ENCODE data around the gene SUSD4. TPM values are rescaled to one million over a fixed set of nuclear protein-coding genes. Genes with fewer than 3 reads are reported as not detected.

Gene SUSD4
- total RNA-seq, 1 donor, result 7.7 TPM

DNA sequence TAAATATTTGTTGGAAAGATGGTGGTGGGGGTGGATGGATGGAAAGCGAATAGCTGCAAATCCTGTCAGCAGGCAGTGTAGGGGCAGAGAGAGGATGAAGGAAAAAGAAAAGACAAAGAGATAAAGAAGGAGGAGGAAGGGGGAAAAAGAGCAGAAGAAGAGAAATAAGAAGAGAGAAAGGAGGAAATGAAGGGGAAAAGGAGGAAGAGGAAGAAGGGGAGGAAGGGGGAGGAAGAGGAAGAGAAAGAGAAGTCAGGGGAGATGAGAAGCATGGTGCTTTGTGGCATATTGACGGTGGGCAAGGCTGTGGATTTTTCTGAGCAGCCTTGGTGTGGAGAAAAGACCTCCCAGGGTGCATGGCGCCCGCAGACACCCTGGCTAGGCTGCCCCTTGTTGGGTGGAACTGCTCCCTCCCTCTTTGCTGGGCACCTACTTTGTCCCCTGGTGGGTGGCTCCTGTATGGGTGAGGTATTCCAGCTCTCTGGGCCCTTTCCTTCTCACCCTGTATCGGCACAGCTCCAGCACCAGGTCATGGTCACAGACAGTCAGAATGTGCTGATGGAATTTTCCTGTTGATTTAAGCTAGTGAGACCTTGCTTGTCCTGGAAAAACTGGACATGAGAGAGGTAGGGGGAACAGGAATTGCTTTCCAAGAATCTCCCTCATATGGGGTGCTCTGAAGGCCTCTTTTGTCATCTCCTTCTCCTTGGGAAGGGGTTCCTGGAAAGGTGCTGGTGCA is 175.2 kb downstream of the SUSD4 start:
- no peaks in the 10 kb centered on the region for H3K9me3 ChIP-seq (ENCODE audit: low read depth, low read length)
- peaks cover 21% of the 10 kb centered on the region for H3K4me1 ChIP-seq (ENCODE audit: insufficient read depth, low read length)
- no peaks in the 10 kb centered on the region for H3K27me3 ChIP-seq (ENCODE audit: insufficient read depth, low read length)
- H3K4me3 ChIP-seq (ENCODE audit: low read length), result no peak overlapping the region

- peaks cover 39% of the 10 kb centered on the region for H3K4me1 ChIP-seq (ENCODE audit: insufficient read depth, low read length)
- no peak overlapping the region for H3K4me3 ChIP-seq (ENCODE audit: low read length)
- H3K27me3 ChIP-seq (ENCODE audit: insufficient read depth, low read length), result no peaks in the 10 kb centered on the region
- no peaks in the 10 kb centered on the region for H3K9me3 ChIP-seq (ENCODE audit: low read depth, low read length)
Observed at GRCh38 chr1:223186800-223187199, 177.2 kb downstream of the SUSD4 start.

GRCh38 chr1:223183268-223183862 is 180.6 kb downstream of the SUSD4 start:
- Histone ChIP-seq H3K27me3 (ENCODE audit: insufficient read depth, low read length) (no peaks in the 10 kb centered on the region), H3K9me3 (ENCODE audit: low read depth, low read length) (no peaks in the 10 kb centered on the region), H3K4me1 (ENCODE audit: insufficient read depth, low read length) (peaks cover 54% of the 10 kb centered on the region), H3K4me3 (ENCODE audit: low read length) (no peak overlapping the region)

DNA sequence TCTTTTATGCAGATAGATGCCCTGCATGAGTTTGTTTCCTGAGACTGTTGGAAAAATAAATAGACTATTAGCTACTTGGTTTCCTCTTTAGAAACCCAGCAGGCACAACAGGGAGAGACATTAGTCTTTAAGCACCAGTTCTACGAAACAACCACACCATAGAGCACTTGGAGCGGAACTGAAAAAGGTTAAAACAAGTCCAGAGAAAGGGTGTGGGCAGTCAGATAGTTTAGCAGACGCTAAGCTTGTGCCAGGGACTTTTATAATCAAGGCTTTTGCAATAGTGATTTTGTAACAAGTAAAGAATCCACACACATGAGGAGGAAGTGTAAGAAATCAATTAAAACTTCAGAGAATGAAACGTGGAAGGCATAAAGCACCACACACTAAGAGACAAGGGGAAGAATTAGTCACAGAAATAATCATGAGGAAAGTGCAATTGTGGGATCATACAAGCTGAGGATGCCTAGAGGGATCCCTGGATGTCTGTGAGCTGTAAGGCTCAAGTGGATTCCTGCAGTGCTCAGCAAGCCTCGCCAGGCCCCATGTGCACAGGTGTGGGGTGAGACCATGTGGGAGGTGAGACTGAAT is 183.2 kb downstream of the SUSD4 start:
- Histone ChIP-seq H3K27me3 (ENCODE audit: insufficient read depth, low read length) (no peaks in the 10 kb centered on the region), H3K9me3 (ENCODE audit: low read depth, low read length) (no peaks in the 10 kb centered on the region), H3K4me3 (ENCODE audit: low read length) (no peak overlapping the region), H3K4me1 (ENCODE audit: insufficient read depth, low read length) (peaks cover 78% of the 10 kb centered on the region)

DNA sequence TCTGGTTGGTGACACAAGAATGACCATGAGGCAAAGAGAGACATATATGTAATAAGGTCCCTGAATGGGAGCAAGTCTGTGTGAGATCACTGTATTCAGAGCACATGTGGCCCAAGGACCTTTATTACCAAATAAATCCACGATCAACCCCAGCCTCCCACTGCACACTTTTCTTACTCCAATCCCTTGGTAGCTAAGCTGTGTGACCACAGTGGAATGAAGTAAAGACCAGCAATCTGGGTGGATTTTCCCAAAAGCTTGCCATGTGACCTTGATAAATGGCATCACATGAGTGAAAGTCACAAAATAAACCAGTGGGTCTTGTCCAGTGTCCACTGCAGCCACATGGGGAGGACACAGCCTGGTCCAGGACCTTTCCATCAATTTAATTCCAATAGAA is 184.2 kb downstream of the SUSD4 start:
- Histone ChIP-seq H3K27me3 (ENCODE audit: insufficient read depth, low read length) (no peaks in the 10 kb centered on the region), H3K4me3 (ENCODE audit: low read length) (no peak overlapping the region), H3K4me1 (ENCODE audit: insufficient read depth, low read length) (peaks cover 88% of the 10 kb centered on the region), H3K9me3 (ENCODE audit: low read depth, low read length) (no peaks in the 10 kb centered on the region)

DNA sequence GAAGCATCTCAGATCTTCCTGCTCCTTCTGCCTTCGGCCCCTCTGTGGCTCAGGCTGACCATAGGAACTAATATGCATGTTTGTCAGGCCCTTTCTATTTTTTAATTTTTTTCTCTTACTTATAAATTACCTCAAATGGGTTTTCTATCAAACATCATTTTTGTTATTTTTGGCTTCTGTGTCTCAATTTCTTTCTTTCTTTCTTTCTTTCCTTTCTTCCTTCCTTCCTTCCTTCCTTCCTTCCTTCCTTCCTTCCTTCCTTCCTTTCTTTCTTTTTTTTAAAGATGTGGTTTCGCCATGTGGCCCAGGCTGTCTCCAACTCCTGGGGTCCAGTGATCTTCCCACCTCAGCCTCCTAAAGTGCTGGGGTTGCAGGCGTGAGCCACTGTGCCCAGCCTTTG is 184.7 kb downstream of the SUSD4 start:
- Histone ChIP-seq H3K4me3 (ENCODE audit: low read length) (no peak overlapping the region), H3K4me1 (ENCODE audit: insufficient read depth, low read length) (peaks cover 93% of the 10 kb centered on the region), H3K9me3 (ENCODE audit: low read depth, low read length) (no peaks in the 10 kb centered on the region), H3K27me3 (ENCODE audit: insufficient read depth, low read length) (no peaks in the 10 kb centered on the region)

DNA sequence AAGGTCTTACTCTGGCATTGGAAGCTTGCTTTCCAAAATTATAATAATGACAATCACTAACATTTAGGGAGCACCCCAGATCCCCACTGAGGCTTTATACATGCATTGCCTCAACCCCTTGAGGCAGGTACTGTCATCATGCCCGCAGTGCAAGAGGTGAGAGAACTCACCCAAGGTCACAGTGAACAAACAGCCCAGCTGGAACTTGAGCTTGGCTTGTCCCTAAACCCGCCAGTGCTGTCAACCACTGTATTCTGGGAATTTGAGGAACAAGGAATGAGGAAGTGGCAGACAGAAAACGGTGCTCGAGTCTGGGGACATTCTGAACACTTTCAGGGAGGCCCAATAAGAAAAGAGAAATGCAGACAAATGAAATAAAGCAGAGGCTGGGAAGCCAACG is 186.3 kb downstream of the SUSD4 start:
- Histone ChIP-seq H3K4me3 (ENCODE audit: low read length) (no peak overlapping the region), H3K4me1 (ENCODE audit: insufficient read depth, low read length) (peaks cover 82% of the 10 kb centered on the region), H3K27me3 (ENCODE audit: insufficient read depth, low read length) (no peaks in the 10 kb centered on the region), H3K9me3 (ENCODE audit: low read depth, low read length) (no peaks in the 10 kb centered on the region)

- Histone ChIP-seq H3K4me1 (ENCODE audit: insufficient read depth, low read length) (peaks cover 71% of the 10 kb centered on the region), H3K9me3 (ENCODE audit: low read depth, low read length) (no peaks in the 10 kb centered on the region), H3K4me3 (ENCODE audit: low read length) (no peak overlapping the region), H3K27me3 (ENCODE audit: insufficient read depth, low read length) (no peaks in the 10 kb centered on the region)
Observed at GRCh38 chr1:223176437-223176836, 187.5 kb downstream of the SUSD4 start.

DNA sequence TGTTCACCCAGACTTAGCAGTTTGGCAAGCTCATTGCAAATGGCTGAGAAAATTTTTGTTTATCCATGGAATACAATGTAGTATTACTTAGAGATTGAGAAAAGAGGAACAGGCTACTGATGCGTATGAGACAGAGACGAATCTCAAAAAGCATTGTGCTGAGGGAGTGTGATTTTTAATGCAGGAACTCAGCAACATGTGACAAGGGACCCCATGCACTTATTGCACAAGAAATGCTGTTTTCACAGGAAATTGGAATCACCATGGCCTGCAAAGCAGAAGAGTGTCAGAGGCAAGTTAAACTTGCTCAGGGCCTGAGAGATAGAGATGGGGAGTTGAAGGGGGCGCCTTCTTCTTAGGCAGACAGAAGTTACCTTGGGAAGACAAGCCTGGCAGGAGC is 188.3 kb downstream of the SUSD4 start:
- peaks cover 64% of the 10 kb centered on the region for H3K4me1 ChIP-seq (ENCODE audit: insufficient read depth, low read length)
- H3K27me3 ChIP-seq (ENCODE audit: insufficient read depth, low read length), result no peaks in the 10 kb centered on the region
- H3K4me3 ChIP-seq (ENCODE audit: low read length), result no peak overlapping the region
- no peaks in the 10 kb centered on the region for H3K9me3 ChIP-seq (ENCODE audit: low read depth, low read length)

DNA sequence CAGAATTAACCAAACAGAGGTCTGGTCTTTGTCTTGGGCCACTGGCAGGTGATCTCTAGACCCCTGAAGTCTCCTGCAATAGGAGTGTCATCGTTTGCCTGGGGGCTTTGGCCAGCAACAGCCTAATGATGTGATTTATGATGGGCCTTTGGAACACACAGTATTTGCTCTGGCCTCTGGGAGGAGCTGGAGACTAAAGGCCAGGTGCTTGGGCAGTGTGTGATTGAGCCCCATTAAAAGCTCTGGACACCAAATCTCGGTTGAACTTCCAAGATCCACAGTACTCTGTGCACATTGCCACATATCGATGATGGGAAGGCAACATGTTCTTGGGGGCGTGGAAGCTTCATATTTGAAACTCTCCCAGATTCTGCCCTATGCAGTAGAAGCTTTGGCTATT is 188.9 kb downstream of the SUSD4 start:
- Histone ChIP-seq H3K27me3 (ENCODE audit: insufficient read depth, low read length) (no peaks in the 10 kb centered on the region), H3K4me1 (ENCODE audit: insufficient read depth, low read length) (peaks cover 58% of the 10 kb centered on the region), H3K4me3 (ENCODE audit: low read length) (no peak overlapping the region), H3K9me3 (ENCODE audit: low read depth, low read length) (no peaks in the 10 kb centered on the region)

Other genes starting within 250 kb of the SUSD4 start
- gene TLR5, start 220.9 kb downstream of the SUSD4 start, total RNA-seq, result 6.6 TPM
- not detected for gene CCDC185, start 29.2 kb upstream of the SUSD4 start, total RNA-seq